IPS DF 4.7 (cell line): ENCODE data around the gene GAL.
"Not testable (repeated sequence)": the region's sequence is repeated elsewhere in the genome, so short reads cannot be mapped to it uniquely, and the experiment has no call there.

Source experiments
- DNase-seq: peaks from one replicate; pipeline ENCODE4 v3.0.0-alpha.2; 2013; ENCODE audit warnings: low spot score; ENCODE audit errors: extremely low read depth

The GAL gene

GRCh38 chr11:68684385-68685356, at the start of gene GAL:
GAL (plus strand) TSS chr11:68684544; CDS start chr11:68684924, 380 bp downstream.
- no peak for DNase-seq

- not testable (repeated sequence) for DNase-seq
These were observed 49.7 kb upstream of the GAL start for GRCh38 chr11:68634606-68635005.

- not testable (repeated sequence) for DNase-seq
These were observed 49.2 kb upstream of the GAL start for GRCh38 chr11:68635172-68635571.

- not testable (repeated sequence) for DNase-seq
These were observed 48.5 kb upstream of the GAL start for GRCh38 chr11:68635883-68636282.

GRCh38 chr11:68639322-68639721, 45.0 kb upstream of the GAL start:
- DNase-seq, result not testable (repeated sequence)

- DNase-seq, result no peak
These were observed 42.5 kb upstream of the GAL start for GRCh38 chr11:68641880-68642279.

GRCh38 chr11:68643585-68643984, 40.8 kb upstream of the GAL start:
- no peak for DNase-seq

- DNase-seq, result no peak
These were observed 37.5 kb upstream of the GAL start for GRCh38 chr11:68646832-68647231.

GRCh38 chr11:68649851-68650555, 34.3 kb upstream of the GAL start:
- DNase-seq, result no peak

GRCh38 chr11:68650801-68651200, 33.5 kb upstream of the GAL start:
- no peak for DNase-seq

- DNase-seq, result no peak
These were observed 32.9 kb upstream of the GAL start for GRCh38 chr11:68651208-68651984.

- DNase-seq, result no peak
These were observed 32.2 kb upstream of the GAL start for GRCh38 chr11:68651985-68652682.

GRCh38 chr11:68652683-68653156, 31.6 kb upstream of the GAL start:
- DNase-seq, result no peak

- DNase-seq, result no peak
These were observed 30.6 kb upstream of the GAL start for GRCh38 chr11:68653486-68654430.

GRCh38 chr11:68654978-68655377, 29.4 kb upstream of the GAL start:
- DNase-seq, result no peak

GRCh38 chr11:68655406-68655805, 28.9 kb upstream of the GAL start:
- no peak for DNase-seq

- no peak for DNase-seq
These were observed 28.5 kb upstream of the GAL start for GRCh38 chr11:68655806-68656205.

- no peak for DNase-seq
These were observed 27.1 kb upstream of the GAL start for GRCh38 chr11:68657021-68657780.

- DNase-seq, result no peak
These were observed 26.2 kb upstream of the GAL start for GRCh38 chr11:68658097-68658496.
